HuH-7 (cell line): ENCODE measurements around the gene TRIM64C.
"Not testable (repeated sequence)": the region's sequence is repeated elsewhere in the genome, so short reads cannot be mapped to it uniquely, and the experiment has no call there.

ENCODE experiments used
- DNase-seq: peaks from one replicate; pipeline ENCODE4 v3.0.0; 2011; ENCODE audit warnings: low spot score

The TRIM64C gene, protein sequence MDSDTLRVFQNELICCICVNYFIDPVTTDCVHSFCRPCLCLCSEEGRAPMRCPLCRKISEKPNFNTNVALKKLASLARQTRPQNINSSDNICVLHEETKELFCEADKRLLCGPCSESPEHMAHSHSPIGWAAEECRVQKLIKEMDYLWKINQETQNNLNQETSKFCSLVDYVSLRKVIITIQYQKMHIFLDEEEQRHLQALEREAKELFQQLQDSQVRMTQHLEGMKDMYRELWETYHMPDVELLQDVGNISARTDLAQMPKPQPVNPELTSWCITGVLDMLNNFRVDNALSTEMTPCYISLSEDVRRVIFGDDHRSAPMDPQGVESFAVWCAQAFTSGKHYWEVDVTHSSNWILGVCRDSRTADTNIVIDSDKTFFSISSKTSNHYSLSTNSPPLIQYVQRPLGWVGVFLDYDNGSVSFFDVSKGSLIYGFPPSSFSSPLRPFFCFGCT

GRCh38 chr11:49059012-49059411, at the start of gene TRIM64C:
Gene TRIM64C, minus strand, starts transcription at chr11:49059112. Its CDS starts 0 bp downstream, at chr11:49059112.
- not testable (repeated sequence) for DNase-seq

DNA sequence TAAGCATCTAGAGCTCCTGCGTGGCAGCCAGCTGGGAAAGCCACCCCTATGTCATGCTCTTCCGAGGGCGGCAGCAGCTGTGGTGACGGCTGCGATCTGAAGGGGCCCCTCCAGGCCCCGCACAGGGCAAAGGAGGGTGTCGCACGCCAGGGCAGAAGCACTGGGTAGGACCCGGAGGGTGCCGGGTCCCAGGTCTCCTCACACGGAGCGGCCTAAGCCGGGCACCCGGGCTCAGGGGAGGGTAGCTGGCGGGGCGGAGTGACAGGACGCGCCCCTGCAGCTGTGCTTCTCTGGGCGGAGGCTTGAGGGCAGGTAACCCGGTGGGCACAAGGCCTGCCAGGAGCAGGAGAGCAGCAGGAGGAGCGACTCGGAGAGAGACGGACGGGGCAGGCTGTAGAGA, 43.4 kb upstream of the TRIM64C start:
- not testable (repeated sequence) for DNase-seq

DNA sequence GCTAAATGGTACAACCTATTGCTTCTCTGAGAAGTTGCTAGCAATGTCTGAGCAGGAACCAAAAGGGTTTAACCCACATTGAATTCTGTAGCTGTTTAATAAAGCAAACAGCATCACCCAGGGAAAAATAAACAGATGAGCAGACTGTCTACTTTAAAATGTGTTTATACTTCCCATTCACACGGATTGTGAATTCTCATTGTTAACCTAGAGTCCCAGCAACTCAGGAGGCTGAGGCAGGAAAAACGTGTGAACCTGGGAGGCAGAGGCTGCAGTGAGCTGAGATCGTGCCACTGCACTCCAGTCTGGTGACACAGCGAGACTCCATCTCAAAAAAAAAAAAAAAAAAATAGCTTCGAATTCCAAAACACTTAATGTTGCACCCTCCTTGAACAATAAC, 11.0 kb upstream of the TRIM64C start:
- not testable (repeated sequence) for DNase-seq

DNA sequence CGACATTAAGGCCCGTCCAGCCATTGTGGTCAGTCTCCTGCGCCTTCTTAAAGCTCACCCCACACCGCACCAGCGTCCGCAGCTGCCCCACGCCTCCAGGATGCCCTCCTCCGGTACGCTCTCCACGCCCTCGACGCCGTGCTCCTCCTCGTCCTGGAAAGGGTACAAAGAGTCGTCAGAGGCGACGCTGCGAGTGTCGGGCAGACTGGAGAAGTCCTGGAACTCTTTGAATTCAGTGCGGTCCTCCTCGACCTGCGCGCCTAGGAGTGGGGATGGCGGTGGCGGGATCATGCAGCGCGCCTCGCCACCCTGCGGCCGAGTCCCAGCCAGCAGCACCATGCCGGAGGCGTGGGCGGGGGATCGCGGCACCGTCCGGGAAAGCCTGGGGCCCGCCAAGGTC, 9.1 kb downstream of the TRIM64C start:
- DNase-seq: not testable (repeated sequence)

- not testable (repeated sequence) for DNase-seq
Measured at GRCh38 chr11:49048229-49048628, 10.7 kb downstream of the TRIM64C start.

GRCh38 chr11:49028523-49028922, 30.4 kb downstream of the TRIM64C start, which contains the start of gene TRIM49B:
Gene TRIM49B, plus strand, starts transcription at chr11:49028823. Its CDS starts 2,777 bp downstream, at chr11:49031600.
- not testable (repeated sequence) for DNase-seq
